GM19025 (cell line): ENCODE data around the gene KAZALD1.

Source experiments
- ATAC-seq: cut with Tn5 transposase; IDR thresholded peaks from one replicate; pipeline ENCODE4 v1.9.1; 2021; ENCODE audit warnings: mild to moderate bottlenecking, low read depth, moderate library complexity; ENCODE audit not compliant: unreplicated experiment

Gene KAZALD1

GRCh38 chr10:101091546-101092290 is 29.9 kb downstream of the KAZALD1 start:
- ATAC-seq: no peak

GRCh38 chr10:101092881-101093354 is 31.1 kb downstream of the KAZALD1 start:
- no peak for ATAC-seq

- ATAC-seq: no peak
These were observed 32.5 kb downstream of the KAZALD1 start for GRCh38 chr10:101094121-101094879.

- no peak for ATAC-seq
These were observed 33.2 kb downstream of the KAZALD1 start for GRCh38 chr10:101095004-101095403.

GRCh38 chr10:101095550-101096213 is 33.9 kb downstream of the KAZALD1 start:
- peak; percentile 55 for ATAC-seq

GRCh38 chr10:101096378-101096777 is 34.6 kb downstream of the KAZALD1 start:
- no peak for ATAC-seq

- no peak for ATAC-seq
These were observed 36.1 kb downstream of the KAZALD1 start for GRCh38 chr10:101097881-101098280.

GRCh38 chr10:101099901-101100300 is 38.1 kb downstream of the KAZALD1 start:
- no peak for ATAC-seq

- no peak for ATAC-seq
These were observed 39.6 kb downstream of the KAZALD1 start for GRCh38 chr10:101101372-101101881.

GRCh38 chr10:101103430-101103829 is 41.6 kb downstream of the KAZALD1 start:
- ATAC-seq: no peak

- no peak for ATAC-seq
These were observed 44.6 kb downstream of the KAZALD1 start for GRCh38 chr10:101106351-101106750.

- ATAC-seq: no peak
These were observed 46.0 kb downstream of the KAZALD1 start for GRCh38 chr10:101107771-101108170.

GRCh38 chr10:101110856-101111523 is 49.2 kb downstream of the KAZALD1 start:
- no peak for ATAC-seq

- no peak for ATAC-seq
These were observed 49.8 kb downstream of the KAZALD1 start for GRCh38 chr10:101111547-101111946.

GRCh38 chr10:101112799-101113594 is 51.2 kb downstream of the KAZALD1 start:
- ATAC-seq: no peak

- ATAC-seq: no peak
These were observed 52.2 kb downstream of the KAZALD1 start for GRCh38 chr10:101113890-101114403.

GRCh38 chr10:101114646-101115045 is 52.9 kb downstream of the KAZALD1 start:
- no peak for ATAC-seq
